Hepatocyte (in vitro differentiated cells): Measurements from ENCODE around the gene SLC16A5.

Experiments used
- CTCF ChIP-seq: fragments of 200-600 bp; sonication (generic); IDR thresholded peaks from 2 replicates; pipeline ENCODE4 v1.5.1; 2016; ENCODE audit warnings: antibody characterized with exemption, mild to moderate bottlenecking; ENCODE audit not compliant: poor library complexity
- EZH2 ChIP-seq: fragments of 200-600 bp; sonication (generic); IDR thresholded peaks from 2 replicates; pipeline ENCODE4 v1.6.1; 2016; ENCODE audit warnings: antibody characterized with exemption, mild to moderate bottlenecking, borderline replicate concordance
- EZH2phosphoT487 ChIP-seq: fragments of 200-600 bp; sonication (generic); IDR thresholded peaks from one replicate; pipeline ENCODE4 v1.6.1; 2018; ENCODE audit warnings: antibody characterized with exemption, mild to moderate bottlenecking, low read depth, moderate library complexity; ENCODE audit not compliant: unreplicated experiment, severe bottlenecking

DNA sequence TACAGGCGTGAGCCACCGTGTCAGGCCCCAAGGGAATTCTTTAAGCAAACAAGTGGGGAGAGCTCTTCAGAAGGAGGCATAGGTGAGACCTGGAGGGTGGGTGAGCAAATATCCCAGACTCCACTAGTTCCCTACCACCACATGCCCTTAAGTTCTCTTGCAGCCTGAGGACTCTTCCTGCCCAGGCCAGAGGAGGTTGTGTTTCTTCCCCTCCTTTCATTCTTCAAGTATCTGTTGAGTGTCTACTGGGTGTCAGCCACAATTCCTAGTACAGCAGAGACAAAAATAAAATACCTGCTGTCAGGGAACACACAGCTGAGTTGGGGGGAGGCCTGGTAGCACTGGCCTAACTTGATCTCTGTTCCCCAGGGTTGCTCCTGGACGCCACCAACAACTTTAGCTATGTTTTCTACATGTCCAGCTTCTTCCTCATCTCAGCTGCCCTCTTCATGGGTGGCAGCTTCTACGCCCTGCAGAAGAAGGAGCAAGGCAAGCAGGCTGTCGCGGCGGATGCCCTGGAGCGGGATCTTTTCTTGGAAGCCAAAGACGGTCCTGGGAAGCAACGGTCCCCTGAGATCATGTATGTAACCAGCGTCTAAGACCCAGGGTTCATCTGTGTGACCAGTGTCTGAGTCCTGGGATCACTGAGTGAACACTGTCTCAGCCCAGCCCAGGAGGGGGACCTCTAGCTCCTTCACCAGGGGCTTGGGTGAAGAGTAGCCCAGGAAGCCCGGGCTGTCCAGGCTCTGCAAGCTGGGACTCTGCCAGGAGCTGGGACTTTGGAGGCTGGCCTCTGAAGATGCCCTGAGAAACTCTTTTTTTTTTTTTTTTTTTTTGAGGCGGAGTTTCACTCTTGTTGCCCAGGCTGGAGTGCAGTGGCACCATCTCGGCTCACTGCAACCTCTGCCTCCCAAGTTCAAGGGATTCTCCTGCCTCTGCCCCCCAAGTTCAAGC lies 16.1 kb downstream of the SLC16A5 start:
- TF ChIP-seq CTCF (no peak), EZH2phosphoT487 (no peak), EZH2 (no peak)
